Esophagus mucosa (tissue), 1 donor: ENCODE measurements around the gene ZNF256. TPM values are rescaled to one million over a fixed set of nuclear protein-coding genes. Genes with fewer than 3 reads are reported as not detected.
A peak's percentile ranks its signal among the peaks of the same experiment; 100 is the strongest.

ENCODE experiments used
- ATAC-seq: fragments of 200-7000 bp; cut with Tn5 transposase; one replicate; pipeline ENCODE4 v1.9.1; 2020
- total RNA-seq: library from RNA; stranded (reverse); gene quantifications from one replicate; pipeline ENCODE4 v1.2.4, GENCODE V29; 2023
- donor health status: DM: yes; HTN: yes; CAD: no.

Gene ZNF256
- 2.6 TPM for total RNA-seq

DNA sequence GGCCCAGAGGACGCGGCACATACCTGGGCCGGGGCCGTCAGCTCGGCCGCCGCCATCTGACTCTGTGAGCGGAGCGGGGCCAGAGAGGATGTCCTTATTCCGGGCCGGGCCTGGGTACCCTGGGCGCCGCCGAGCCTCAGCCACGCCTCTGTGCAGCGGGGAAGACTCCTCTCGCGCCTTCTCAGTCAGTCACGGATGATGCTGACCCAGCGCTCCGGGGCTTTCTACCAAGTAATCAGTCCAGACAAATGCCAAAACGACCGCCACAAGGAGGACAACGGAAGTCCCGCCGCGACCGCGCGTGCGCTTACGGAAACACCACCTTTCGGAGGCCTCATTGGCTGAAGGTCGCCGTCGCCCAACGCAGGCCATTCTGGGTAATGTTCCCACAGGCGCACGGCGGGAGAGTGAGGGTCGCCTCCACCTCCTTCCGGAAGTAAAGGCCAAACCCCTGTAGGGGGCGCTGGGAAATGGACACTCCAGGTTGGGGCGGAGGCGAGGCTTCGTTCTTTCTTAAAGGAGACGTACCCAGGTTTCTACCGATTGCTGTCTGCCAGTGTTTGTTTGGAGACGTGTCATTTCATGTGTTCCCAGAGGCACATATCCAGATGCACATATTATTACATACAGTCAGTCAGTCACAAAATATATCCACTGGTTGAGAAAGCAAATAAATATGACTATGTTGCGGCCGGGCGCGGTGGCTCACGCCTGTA, at the start of gene ZNF256:
Gene ZNF256 (minus strand): TSS at position 288 of the 716 bp plus-strand sequence. CDS start 232 bp downstream, at position 56.
- ATAC-seq, result peak; percentile 98

DNA sequence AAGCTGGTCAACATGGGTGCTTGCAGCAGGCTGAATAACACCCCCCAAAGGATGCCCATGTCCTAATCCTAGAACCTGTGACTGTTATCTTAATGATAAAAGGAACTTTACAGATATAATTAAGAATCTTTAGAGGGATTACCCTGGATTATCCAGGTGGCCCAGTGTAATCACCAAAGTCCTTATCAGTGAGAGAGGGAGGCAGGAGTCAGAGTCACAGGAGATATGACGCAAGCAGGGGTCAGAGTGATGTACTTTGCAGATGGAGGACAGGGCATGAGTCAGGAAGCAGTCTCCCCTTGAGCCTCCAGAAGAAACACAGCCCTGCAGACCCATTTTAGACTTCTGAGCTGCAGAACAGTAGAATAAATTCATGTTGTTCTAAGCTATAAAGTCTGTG, 45.3 kb upstream of the ZNF256 start:
- ATAC-seq, result no peak

DNA sequence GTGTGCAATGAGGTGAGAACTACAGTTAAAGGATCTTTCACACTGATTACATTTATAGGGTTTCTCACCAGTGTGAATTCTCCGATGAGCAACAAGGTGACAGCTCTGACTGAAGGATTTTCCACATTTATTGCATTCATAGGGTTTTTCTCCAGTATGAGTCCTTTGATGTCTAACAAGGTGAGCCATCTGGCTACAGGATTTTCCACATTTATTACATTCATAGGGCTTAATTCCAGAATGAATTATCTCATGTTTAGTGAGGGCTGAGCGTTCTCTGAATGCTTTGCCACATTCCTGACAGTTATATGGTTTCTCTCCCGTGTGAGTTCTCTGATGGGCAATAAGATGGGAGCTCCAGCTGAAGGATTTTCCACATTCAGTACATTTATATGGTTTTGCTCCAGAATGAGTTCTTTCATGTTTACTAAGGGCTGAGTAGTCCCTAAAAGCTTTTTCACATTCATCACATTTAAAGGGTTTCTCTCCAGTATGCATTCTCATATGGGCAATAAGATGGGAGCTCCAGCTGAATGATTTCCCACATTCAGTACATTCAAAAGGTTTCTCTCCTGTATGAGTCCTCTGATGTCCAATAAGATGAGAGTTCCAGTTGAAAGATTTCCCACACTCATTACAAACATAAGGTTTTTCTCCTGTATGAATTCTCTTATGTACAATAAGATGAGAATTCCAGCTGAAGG, 31.2 kb upstream of the ZNF256 start:
- ATAC-seq, result no peak

DNA sequence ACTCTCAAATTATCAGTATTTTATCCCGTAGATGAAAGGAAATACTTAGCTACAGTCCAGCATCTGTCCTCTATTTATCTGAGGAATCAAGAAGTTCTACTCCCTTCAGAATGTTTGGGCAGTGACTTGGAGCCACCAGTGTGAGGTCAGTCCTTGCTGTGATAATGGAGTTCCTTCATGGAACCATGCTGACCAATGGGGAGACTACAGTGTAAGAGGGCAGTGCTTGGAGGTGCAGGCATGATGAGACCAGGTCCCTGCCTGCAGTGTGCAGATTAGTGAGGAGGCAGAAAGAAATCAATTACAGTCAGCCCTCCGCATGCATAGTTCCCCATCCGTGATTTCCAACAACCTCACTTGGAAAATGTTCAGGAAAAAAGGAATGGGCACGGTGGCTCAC, 26.9 kb upstream of the ZNF256 start, which contains the start of gene C19orf18:
Gene C19orf18 (minus strand): TSS at position 101 of the 400 bp plus-strand sequence. CDS start 102 bp downstream, outside the sequence.
- ATAC-seq, result no peak

DNA sequence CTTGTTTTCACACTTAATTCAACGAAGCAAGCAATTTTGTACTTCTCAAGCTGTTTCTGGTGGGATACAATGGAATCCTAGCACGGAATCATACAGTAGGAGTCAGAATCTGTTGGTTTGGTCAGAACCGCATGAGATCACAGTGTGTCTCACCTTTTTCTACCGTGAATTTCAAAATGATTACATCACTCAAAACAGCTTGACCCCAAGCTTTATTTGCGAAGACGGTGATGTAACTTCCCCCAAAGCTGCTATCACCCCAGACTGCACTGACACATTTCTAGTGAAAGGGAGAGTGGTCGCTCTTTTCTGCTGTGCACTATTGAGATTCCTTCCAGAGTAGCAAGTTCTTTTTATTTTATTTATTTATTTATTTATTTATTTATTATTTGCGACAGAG, 17.3 kb upstream of the ZNF256 start:
- no peak for ATAC-seq

DNA sequence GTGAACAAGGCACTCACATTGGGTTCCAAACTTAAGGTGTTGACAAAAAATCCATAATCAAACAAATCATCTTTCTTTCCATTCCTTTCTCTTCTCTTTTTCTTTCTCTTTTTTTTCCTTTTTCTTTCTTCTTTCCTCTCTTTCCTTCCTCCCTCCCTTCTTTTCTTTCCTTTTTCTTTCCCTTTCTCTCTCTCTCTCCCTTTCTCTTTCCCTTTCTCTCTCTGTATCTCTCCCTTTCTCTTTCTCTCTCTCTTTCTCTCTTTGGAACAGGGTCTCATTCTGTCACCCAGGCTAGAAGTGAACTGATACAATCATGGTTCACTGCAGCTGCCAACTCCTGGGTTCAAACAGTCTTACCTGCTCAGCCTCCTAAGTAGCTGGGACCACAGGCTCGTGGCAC, 14.3 kb upstream of the ZNF256 start:
- no peak for ATAC-seq

DNA sequence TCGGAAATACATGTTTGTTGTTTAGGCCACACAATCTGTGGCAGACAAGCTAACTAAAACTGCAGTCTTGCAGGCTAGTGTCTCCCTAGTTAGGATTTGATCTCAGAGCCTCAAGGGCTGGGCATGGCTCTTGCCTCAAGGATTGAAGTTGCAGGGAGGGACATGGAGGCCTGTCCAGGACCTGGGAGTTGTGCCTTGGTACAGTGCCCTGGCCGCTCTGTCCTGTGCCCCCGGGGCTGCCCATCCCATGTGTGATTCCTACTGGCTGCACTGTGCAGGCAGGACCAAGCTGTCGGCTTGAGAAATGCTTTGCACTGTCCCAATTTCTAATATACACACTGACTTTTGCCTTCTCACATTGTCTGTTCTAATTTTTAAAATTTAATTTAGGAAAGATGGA, 7.5 kb upstream of the ZNF256 start:
- ATAC-seq, result no peak

DNA sequence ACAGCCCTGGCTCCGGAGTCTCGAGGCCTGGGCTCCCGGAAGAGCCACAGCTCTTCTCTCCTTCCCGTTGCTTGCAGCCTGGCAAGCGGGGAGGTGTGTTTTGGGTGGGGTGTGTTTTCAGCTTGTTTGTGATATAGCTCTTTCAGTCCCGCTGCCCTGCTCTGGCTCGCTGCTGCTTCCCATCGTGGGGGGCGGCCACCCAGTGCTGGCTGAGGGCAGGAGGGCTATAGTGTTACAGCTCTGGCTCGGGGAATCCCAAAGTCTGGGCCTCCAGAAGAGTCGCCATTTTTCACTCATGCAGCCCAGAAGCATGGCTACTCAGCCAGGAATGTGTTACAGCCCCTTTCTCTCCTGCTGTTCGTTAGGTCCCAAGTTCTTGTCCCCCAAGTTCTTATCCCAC, 2.2 kb upstream of the ZNF256 start:
- no peak for ATAC-seq

DNA sequence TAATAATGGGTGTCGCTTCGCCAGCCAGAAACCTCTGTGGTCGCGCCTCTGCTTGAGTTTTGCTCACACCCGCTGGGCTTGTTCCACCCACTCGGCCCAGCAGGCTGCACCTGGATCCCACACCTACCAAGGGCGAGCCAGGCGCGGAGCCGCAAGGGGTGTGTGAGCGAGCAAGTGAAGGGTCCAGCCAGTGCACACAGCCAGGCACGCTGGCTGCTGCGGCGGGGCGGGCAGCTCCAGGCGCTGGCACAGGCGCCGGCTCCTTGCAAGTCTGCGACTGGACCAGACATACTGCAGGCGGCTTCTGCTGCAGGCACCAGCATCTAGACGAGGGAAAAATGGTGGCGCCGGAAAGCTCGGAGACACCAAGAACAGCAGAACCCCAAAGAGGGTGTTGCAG, 1.8 kb upstream of the ZNF256 start:
- no peak for ATAC-seq

DNA sequence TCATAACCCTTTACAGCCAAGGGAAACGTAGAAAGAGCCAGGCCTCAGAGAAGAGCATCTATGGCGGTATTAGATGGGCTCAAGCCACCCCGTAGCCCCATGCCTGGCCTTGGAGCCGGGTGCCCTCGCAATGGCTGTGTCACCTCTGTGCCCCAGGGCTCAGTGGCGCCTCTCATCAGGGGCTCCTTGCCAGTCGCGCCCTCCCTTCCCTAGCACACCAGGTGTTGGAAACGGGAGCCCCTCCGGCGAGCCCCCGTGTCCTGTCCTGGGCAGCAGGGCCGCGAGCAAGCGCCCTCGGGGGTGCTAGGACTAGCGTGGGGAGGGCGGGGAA, 453 bp downstream of the ZNF256 start:
- peak; percentile 24 for ATAC-seq

DNA sequence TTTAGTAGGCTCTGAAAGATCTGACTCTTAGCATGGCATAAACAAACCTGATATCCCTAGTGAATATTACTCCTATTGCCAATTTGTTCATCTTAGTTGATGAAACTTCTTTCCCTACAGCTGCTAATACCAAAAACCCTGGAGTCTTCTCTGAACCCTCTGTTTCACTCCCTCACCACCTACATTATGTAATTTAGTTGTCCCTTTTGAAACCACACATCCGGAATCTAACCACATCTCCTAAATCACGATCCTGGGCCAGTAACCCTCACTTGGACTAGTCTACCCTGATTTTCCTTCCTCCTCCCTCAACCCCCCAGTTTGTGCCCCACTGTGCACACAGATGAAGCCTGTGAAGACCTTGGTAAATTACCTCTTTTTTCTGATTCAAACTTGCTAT, 1.2 kb downstream of the ZNF256 start:
- ATAC-seq, result no peak

DNA sequence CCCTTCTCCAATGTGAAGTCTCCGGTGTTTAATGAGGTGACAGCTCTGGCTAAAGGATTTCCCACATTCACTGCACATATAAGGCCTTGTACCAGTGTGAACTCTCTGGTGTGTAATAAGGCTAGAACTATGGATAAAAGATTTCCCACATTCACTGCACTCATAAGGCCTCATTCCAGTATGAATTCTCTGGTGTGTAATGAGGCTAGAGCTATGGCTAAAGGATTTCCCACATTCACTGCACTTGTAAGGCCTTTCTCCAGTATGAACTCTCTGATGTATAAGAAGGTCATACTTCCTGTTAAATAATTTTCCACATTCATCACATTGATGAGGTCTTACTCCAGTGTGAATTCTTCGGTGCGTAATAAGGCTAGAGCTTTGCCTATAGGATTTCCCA, 5.9 kb downstream of the ZNF256 start:
- no peak for ATAC-seq

DNA sequence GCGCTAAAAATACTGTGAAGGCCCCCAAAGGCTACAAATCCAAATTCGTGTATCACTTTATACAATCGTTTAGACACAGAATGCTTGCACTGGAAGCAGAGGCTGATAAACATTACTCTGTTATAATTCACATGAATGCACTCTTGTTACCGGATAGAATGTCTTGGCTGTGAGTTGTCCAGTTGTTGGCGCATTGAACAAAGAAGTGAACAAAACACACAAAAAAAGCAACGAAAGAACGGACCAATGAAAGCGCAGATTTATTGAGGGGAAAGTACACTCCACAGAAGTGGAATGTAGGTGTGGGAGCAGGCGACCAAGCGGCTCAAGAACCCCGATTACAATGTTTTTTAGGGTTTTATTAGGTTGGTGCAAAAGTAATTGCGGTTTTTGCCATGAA, 11.8 kb downstream of the ZNF256 start:
- ATAC-seq, result no peak

DNA sequence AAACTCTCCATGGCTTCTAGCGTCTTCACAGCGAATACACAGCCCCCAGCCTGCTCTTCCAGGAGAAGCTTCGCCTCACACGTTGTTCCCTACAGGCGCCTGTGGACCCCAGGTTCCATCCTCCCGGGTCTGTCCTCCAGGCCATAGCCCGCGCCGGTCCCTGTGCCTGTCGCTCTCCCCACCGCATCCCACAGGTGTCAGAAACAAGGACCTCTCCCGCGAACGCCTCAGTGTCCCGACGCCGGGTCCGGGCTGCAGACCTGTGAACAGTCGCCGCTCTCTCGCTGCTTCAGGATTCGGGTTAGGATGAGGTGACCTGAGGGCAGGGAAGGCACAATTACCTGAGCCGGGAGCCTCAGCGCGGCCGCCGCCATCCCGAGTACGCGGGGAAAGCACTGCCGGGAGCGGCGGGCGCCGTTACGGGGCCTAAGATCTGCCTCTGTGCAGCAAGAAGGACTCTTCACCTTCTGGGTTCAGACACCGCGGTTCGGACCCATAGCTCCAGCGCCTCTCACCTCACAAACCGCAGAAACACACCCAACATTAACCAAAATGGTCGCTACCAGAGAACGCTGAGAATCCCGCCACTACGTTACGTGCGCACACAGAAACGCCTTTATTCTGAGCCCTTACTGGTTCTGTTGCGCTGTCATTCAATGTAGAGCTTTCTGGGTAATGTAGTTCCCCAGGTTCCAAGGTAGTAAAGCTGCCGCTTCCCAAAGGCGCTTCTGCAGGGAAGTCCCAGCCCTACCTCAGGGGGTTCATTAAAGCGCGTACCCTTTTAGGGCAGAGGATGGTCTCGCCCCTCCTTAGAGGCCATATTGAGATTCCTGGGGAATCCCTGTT, 12.5 kb downstream of the ZNF256 start, which contains the start of gene ZNF418:
Gene ZNF418 (minus strand): TSS at position 583 of the 846 bp plus-strand sequence. CDS start 1,580 bp downstream, outside the sequence.
- peak; percentile 84 for ATAC-seq

DNA sequence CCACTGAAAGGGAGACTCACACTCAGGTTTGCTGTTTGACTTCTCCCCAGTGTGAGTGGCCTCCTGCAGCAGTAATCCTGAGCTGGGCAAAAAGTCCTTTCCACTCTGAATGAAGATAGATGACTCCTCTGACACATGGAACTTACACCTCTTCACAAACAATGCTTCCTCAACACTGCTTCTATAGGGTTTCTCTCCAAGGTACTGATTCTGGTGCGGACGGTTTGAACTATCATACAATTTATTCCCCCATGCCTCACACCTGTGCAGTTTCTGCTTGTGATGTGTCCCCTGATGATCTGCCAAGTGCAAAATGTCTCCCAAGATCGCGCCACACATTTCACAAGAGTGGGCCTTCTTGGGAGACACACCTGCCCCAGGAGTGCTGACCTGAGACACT, 19.9 kb downstream of the ZNF256 start:
- ATAC-seq, result no peak

DNA sequence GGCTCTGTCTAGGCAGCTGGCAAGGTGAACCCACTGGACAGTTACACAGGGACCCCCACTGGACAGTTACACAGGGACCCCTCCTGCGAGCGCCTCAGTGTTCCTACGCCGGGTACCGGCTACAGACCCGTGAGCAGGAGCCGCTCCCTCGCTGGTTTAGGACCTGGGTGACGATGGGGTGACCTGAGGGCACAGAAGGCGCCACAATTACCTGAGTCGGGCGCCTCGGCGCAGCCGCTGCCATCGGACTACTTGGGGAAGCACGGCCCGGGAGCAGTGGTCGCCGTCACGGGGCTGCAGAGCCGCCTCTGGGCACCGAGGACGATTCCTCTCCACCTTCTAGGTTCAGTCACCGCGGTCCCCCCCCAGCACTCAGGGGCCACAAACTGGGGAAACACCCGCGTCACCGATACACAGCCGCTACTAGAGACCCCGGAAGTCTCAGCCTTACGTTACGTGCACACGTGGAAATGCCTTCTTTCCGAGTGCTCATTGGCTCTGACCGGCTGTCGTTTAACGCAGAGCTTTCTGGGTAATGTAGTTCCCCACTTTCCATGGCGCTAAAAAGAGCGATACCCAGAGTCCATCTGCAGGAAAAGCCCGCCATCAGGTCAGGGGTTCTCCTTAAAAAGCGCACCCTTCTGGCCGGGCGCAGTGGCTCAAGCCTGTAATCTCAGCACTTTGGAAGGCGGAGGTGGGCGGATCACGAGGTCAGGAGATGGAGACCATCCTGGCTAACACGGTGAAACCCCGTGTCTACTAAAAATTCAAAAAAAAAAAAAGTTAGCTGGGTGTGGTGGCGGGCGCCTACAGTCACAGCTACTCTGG, 31.1 kb downstream of the ZNF256 start, which contains the start of gene ZNF417:
Gene ZNF417 (minus strand): TSS at position 425 of the 828 bp plus-strand sequence. CDS start 181 bp downstream, at position 244.
- peak; percentile 99 for ATAC-seq

DNA sequence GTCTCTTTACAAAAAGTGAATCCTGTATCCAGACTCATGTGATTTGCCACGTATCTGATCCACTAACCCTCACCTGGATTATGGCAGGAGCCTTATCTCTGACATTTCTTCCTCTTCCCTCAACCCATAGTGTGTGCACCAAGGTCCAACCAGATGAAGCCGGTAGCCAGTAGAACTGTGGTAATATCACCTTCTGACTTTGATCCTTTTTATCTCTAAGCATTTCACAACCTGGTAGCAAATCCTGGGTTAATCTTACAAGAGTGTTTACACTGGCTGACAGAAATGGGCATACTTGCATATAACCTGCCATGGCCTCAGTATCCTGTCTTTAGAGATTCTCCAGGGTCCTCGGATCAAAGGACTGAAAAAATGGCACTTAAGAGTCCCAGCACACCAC, 33.0 kb downstream of the ZNF256 start:
- no peak for ATAC-seq

DNA sequence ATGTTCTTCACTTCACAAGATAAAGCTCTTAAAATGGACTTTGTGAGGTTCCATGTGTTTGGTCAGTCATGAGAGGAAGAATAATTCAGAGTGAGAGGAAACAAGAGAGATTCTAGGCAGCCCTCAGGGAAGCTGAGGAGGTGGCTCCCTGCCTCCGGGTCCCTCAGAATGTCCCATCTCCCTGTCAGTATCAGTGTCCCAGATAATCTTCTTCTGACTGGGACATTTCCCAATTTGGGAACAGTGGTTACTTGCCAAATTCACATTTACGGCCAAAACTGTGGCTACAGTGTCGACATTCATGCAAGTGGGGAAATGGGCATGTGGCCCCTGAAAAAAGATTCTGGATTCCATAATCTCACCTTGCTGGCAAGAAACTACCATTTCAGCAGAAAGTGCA, 40.1 kb downstream of the ZNF256 start:
- no peak for ATAC-seq

DNA sequence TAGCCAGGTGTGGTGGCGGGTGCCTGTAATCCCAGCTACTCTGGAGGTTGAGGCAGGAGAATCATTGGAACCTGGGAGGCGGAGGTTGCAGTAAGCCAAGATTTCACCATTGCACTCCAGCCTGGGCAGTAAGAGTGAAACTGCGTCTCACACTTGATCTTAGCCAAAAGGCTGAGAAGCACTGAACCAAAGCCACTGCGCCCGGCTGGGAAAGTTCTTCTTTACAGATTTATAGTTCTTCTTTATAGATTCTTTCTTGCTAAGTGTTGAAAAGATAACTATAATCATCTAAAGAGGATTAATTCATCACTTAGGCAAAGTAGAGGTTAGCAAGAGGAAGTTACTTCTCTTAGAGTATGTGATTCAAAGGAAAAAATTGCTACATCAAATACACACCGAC, 42.2 kb downstream of the ZNF256 start:
- ATAC-seq, result no peak

DNA sequence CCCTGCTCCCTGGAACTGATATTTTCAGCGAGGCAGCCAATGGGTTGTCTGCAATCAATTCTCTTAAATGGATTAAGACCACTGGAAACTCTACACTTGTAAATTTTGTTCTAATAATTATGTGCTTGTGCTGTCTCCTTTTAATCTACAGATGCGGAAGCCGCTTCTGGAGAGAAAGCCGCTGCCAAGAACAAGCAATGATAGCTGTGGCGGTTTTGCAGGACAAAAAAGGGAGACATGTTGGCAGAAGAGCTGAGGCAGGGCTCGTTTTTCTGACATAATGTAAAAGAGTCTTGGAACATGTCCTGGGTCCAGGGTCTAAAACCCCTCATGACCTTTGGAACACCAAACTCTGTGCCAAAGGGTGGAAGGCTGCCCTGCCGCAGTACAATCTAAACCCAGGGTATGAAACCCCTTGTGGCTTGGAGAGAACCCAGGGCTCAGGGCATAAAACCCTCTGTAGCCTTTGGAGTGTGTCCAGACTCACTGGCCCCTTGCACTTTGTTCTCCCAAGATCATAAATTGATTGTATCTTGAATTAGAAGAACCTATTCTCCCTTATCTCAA, 43.8 kb downstream of the ZNF256 start:
- ATAC-seq, result no peak

DNA sequence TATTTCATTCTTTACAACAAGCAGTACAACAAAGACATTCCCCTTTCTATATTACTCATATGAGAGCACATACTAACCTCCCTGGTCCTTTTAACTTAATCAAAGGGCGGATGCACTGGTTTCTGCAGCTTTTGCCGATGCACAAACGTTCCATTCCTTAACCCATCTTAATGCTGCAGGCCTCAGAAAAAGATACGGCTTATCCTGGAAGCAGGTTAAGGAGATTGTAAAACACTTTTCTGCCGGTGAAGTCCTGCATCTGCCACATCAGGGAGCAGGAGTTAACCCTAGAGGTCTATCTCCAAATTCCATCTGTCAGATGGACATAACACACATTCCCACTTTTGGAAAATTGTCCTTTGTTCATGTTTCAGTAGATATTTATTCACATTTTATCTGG, 47.2 kb downstream of the ZNF256 start:
- ATAC-seq, result no peak
